Measurements from ENCODE around the gene CD109.

DNA sequence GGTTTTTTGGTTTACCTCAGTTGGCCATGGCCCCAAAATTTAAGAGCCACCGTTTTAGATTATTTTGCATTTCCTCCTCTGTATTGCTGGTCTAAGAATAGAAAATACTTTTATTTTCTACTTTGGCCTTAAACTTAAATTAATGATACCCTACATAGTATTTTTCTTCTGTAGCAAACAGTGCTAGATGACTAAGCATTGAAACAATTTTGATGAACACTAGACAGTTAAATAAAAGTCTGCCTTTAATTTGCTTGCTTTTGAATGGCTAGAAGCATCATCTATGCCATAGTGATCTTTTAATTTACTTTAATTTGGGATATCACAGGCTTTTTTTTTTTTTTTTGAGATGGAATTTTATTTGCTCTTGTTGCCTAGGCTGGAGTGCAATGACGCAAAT lies 106.4 kb downstream of the CD109 start:
- no peak for TF ChIP-seq GATA3 (IDR thresholded peaks at IDR 0.05; ENCODE audit: low read depth, low read length)
- no peak for TF ChIP-seq GATA2 (IDR thresholded peaks at IDR 0.05; ENCODE audit: low read depth, low read length)

All from SH-SY5Y (cell line).